ENCODE data around the gene CCND3. TPM values are rescaled to one million over a fixed set of nuclear protein-coding genes. Genes with fewer than 3 reads are reported as not detected.

CCND3 gene
- total RNA-seq (139 TPM), polyA plus RNA-seq (ENCODE audit: insufficient read depth, low read depth, low replicate concordance) (42.1 TPM)
- long read RNA-seq, donor 1, transcript CCND3-203 (5 exons, 2,085 nt): major isoform, 9 of 13 reads
- long read RNA-seq, donor 1, partial matches to known transcripts: 0 of 13 reads
- long read RNA-seq, donor 1, other reads (novel, unspliced or antisense): 0 of 13 reads
- long read RNA-seq, donor 2, transcript CCND3-203 (5 exons, 2,085 nt): major isoform, 7 of 11 reads
- long read RNA-seq, donor 2, partial matches to known transcripts: 0 of 11 reads
- long read RNA-seq, donor 2, other reads (novel, unspliced or antisense): 0 of 11 reads
- long read RNA-seq, donor 3, transcript CCND3-203 (5 exons, 2,085 nt): major isoform, 12 of 14 reads
- long read RNA-seq, donor 3, partial matches to known transcripts: 0 of 14 reads
- long read RNA-seq, donor 3, other reads (novel, unspliced or antisense): 0 of 14 reads
- long read RNA-seq, donor 4, transcript CCND3-203 (5 exons, 2,085 nt): major isoform, 9 of 13 reads
- long read RNA-seq, donor 4, partial matches to known transcripts: 0 of 13 reads
- long read RNA-seq, donor 4, other reads (novel, unspliced or antisense): 0 of 13 reads
- long read RNA-seq, donor 5, partial matches to known transcripts: 0 of 1 reads
- long read RNA-seq, donor 5, other reads (novel, unspliced or antisense): 0 of 1 reads
- long read RNA-seq, donor 6, transcript CCND3-203 (5 exons, 2,085 nt): major isoform, 7 of 9 reads
- long read RNA-seq, donor 6, partial matches to known transcripts: 0 of 9 reads
- long read RNA-seq, donor 6, other reads (novel, unspliced or antisense): 0 of 9 reads
- long read RNA-seq, donor 7, transcript CCND3-202 (5 exons, 2,133 nt): major isoform, 26 of 99 reads
- long read RNA-seq, donor 7, transcript CCND3-203 (5 exons, 2,085 nt): minor isoform, 18 of 99 reads
- long read RNA-seq, donor 7, transcript CCND3-205 (4 exons, 1,843 nt): minor isoform, 20 of 99 reads
- long read RNA-seq, donor 7, partial matches to known transcripts: 7 of 99 reads
- long read RNA-seq, donor 7, other reads (novel, unspliced or antisense): 22 of 99 reads
- long read RNA-seq, donor 8, transcript CCND3-203 (5 exons, 2,085 nt): major isoform, 6 of 15 reads
- long read RNA-seq, donor 8, partial matches to known transcripts: 6 of 15 reads
- long read RNA-seq, donor 8, other reads (novel, unspliced or antisense): 0 of 15 reads
- long read RNA-seq, donor 9, partial matches to known transcripts: 0 of 4 reads
- long read RNA-seq, donor 9, other reads (novel, unspliced or antisense): 0 of 4 reads
- long read RNA-seq, donor 10, transcript CCND3-203 (5 exons, 2,085 nt): major isoform, 9 of 11 reads
- long read RNA-seq, donor 10, partial matches to known transcripts: 0 of 11 reads
- long read RNA-seq, donor 10, other reads (novel, unspliced or antisense): 0 of 11 reads

GRCh38 chr6:41941280-41942066, at the start of gene CCND3:
Gene CCND3 (minus strand): TSS chr6:41941808. CDS start chr6:41941649, 159 bp downstream.
- Histone ChIP-seq H3K4me1 (ENCODE audit: control insufficient read depth in 2 of 3, insufficient read depth in 2 of 3, low read depth in 1 of 3, low read length in 3 of 3) (peaks cover 8 to 24% (median 9%) of the 10 kb centered on the region in 3 donors), H3K4me3 (ENCODE audit: low read length in 3 of 3) (peak within 1 kb of the TSS; percentile 68 to 85 (median 80)), H3K27me3 (ENCODE audit: control insufficient read depth, insufficient read depth, low read length) (no peaks in the 10 kb centered on the region), H3K9ac (ENCODE audit: low read length in 3 of 3) (peak within 1 kb of the TSS; percentile 48 to 73 (median 68)), H3K36me3 (ENCODE audit: control insufficient read depth in 2 of 3, insufficient read depth in 3 of 3, low read length in 3 of 3) (peaks cover 0 to 2% (median 0%) of the 10 kb centered on the region in 3 donors), H3K27ac (ENCODE audit: low read depth in 2 of 2, low read length in 2 of 2) (peak within 1 kb of the TSS; percentile 55 to 59), H3K9me3 (ENCODE audit: control insufficient read depth in 2 of 3, insufficient read depth in 1 of 3, low read length in 3 of 3) (no peaks in the 10 kb centered on the region)
- no peak for FAIRE-seq
- peak; percentile 90 to 97 (median 95) for DNase-seq
- no peak for TF ChIP-seq CTCF (IDR thresholded peaks at IDR 0.05; ENCODE audit: borderline replicate concordance, extremely low read depth, insufficient read depth)
- intact Hi-C loops (cut with DNase I): no loop called here

GRCh38 chr6:41986339-41986738, 44.7 kb upstream of the CCND3 start:
- Histone ChIP-seq H3K4me3 (ENCODE audit: low read length in 3 of 3) (no peak overlapping the region), H3K27me3 (ENCODE audit: control insufficient read depth, insufficient read depth, low read length) (no peaks in the 10 kb centered on the region), H3K4me1 (ENCODE audit: control insufficient read depth in 2 of 3, insufficient read depth in 2 of 3, low read depth in 1 of 3, low read length in 3 of 3) (no peaks in the 10 kb centered on the region), H3K36me3 (ENCODE audit: control insufficient read depth in 2 of 3, insufficient read depth in 3 of 3, low read length in 3 of 3) (no peaks in the 10 kb centered on the region), H3K9ac (ENCODE audit: low read length in 3 of 3) (no peak overlapping the region), H3K27ac (ENCODE audit: low read depth in 2 of 2, low read length in 2 of 2) (no peak overlapping the region), H3K9me3 (ENCODE audit: control insufficient read depth in 2 of 3, insufficient read depth in 1 of 3, low read length in 3 of 3) (peaks cover 0 to 3% (median 0%) of the 10 kb centered on the region in 3 donors)
- TF ChIP-seq CTCF (IDR thresholded peaks at IDR 0.05; ENCODE audit: borderline replicate concordance, extremely low read depth, insufficient read depth): no peak
- FAIRE-seq: peak; percentile 19
- no peak for DNase-seq
- intact Hi-C loops (cut with DNase I): no loop called here

GRCh38 chr6:41984623-41985022, 43.0 kb upstream of the CCND3 start:
- TF ChIP-seq CTCF (IDR thresholded peaks at IDR 0.05; ENCODE audit: borderline replicate concordance, extremely low read depth, insufficient read depth): no peak
- H3K9ac ChIP-seq (ENCODE audit: low read length in 3 of 3): no peak overlapping the region
- H3K27me3 ChIP-seq (ENCODE audit: control insufficient read depth, insufficient read depth, low read length): no peaks in the 10 kb centered on the region
- no peaks in the 10 kb centered on the region for H3K36me3 ChIP-seq (ENCODE audit: control insufficient read depth in 2 of 3, insufficient read depth in 3 of 3, low read length in 3 of 3)
- no peak overlapping the region for H3K4me3 ChIP-seq (ENCODE audit: low read length in 3 of 3)
- H3K4me1 ChIP-seq (ENCODE audit: control insufficient read depth in 2 of 3, insufficient read depth in 2 of 3, low read depth in 1 of 3, low read length in 3 of 3): no peaks in the 10 kb centered on the region
- no peak overlapping the region for H3K27ac ChIP-seq (ENCODE audit: low read depth in 2 of 2, low read length in 2 of 2)
- H3K9me3 ChIP-seq (ENCODE audit: control insufficient read depth in 2 of 3, insufficient read depth in 1 of 3, low read length in 3 of 3): no peaks in the 10 kb centered on the region
- FAIRE-seq (no peak), DNase-seq (no peak)
- intact Hi-C loops (cut with DNase I): no loop called here
